Measurements from ENCODE around the gene TRIM43.
"Not testable (repeated sequence)": the region's sequence is repeated elsewhere in the genome, so short reads cannot be mapped to it uniquely, and the experiment has no call there.

Gene TRIM43

DNA sequence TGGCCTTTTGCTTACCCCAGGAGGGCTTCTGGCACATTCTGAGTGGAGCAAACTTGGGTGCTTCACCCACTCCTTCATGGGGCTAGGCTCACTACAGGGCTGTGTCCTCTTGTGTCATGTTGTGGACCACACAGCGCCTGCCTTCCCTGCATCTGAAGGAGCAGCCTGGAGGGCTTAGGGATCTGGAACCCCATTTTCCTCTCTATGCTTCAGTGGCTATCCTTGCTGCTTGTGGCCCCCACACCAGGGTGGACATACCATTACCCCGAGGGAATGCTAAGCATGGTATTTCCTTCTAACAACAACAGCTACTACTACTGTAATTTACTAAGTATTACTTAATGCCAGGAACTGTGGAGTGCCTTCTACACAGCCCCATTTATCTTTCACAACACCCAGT lies 50.6 kb downstream of the TRIM43 start:
- DNase-seq = not testable (repeated sequence)

DNA sequence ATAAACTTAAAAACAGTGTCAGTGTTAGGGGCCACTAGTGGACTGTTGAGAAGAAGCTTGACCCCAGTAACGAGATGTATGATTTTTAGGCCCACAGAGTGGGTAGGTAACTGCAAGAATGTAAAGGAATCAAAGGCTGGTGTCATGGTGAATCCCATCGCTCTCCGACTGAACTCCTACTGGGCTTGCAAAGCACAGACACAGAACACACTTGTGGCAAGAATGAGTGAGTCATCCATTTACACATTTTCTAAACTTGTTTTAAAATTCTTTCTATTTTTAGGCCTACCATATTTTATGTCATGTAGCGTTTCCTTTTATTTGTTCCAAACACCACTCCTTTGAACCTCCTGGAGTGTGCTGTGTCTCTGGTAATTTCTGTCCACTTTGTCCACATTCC lies 51.1 kb downstream of the TRIM43 start:
- not testable (repeated sequence) for DNase-seq

DNA sequence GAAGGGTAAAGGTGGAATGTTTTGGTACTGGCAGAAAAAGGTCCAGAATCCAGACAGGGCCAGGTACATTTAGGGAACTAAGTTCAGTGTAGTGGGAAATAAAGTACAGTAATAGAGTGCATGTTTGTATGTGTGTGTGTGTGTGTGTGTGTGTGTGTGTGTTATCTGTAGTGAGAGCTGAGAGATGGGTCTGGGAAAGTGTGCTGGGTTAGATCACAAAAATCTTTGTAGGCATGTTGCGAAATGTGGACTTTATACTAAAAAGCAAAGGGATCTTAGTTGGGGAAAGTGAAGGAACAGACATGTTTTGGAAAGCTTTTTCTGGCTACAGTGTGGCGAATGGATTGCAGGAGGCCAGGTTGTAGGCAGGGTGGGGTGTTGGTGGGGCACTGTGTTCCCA lies 53.5 kb downstream of the TRIM43 start:
- not testable (repeated sequence) for DNase-seq

DNA sequence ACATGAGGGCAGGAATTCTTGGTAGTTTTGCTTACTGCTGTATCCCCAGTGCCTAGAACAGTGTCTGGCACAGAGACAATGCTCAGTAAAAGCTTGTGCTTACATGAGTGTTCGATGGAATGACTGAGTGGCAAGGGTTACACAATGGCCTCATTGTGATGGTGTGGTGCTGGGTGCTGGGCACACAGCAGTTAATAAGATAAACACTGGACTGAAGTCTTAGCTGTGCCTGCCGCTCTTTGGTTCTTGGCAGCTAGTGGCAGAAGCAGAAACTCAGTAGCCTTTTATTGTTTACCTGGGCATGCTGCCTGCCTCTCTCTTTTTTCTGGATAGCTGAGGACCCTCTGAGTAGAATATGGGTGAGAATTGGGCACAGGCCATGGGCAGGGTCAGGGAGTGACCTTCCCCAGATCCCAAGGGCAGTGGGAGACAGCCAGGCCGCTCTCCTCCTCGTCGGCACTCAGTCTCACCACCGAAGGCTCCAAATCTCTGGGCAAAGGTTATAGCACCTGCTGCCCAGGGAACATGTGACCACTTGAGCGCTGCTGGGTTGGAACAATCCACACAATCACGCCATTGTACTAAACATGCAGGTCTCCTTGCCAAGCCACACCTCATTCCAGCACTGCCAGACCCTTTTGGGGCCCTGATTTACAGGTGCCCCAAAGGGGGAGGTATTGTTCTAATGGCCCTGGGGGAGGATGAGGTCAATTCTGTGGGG lies 54.6 kb downstream of the TRIM43 start:
- not testable (repeated sequence) for DNase-seq

DNA sequence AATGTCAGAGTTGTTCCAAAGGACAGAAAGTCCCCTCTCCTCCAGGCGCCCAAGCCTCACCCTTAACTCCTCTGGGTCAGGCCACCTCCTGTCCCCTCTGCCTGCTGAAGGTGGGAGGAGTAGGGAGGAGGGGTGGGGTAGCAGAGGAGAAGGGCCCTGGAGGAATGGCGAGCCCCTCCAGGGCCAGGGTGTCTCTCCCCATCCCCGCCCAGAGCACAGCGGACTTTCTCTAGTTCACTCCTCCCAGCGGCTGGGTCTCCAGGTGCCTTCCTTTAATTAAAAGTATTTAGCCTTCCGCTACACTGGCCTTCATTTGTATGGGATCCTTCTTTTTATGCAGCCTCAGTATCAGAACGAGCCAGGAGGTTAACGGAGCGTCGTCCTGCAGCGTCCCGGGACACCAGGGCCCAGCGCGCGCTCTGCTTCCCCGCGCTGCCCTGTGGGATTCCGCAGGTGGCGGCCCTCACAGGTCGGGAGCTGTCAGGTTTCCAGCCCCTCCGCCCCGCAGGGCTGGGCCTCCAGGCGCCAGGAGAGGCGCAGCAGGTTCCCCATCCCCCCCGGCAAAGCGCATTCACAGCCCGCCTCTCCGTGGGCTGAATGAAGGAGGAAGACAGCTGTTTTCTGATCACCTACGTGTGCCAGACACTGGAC lies 57.2 kb downstream of the TRIM43 start:
- DNase-seq = not testable (repeated sequence)
